ENCODE data around the gene BORCS6.

DNA sequence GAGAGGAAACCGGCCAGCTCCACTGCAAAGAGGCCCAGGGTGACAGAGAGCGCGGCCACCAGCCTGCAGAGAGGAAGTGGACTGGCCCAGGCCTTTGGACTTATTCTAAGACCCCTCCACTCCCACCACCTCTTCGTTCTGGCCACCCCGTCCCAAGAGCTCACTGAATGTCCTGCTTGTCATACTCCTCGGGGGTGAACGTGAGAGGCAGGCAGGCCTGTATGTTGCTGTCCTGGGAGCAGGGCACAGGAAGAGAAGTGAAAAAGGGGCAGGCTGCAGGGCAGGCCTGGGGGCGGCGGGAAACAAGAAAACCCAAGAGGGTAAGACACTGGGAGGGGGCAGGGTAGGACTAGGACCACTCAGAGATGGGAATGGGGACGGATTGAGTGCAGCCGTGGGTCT, 14.2 kb downstream of the BORCS6 start:
- TF ChIP-seq, protein P1, sequence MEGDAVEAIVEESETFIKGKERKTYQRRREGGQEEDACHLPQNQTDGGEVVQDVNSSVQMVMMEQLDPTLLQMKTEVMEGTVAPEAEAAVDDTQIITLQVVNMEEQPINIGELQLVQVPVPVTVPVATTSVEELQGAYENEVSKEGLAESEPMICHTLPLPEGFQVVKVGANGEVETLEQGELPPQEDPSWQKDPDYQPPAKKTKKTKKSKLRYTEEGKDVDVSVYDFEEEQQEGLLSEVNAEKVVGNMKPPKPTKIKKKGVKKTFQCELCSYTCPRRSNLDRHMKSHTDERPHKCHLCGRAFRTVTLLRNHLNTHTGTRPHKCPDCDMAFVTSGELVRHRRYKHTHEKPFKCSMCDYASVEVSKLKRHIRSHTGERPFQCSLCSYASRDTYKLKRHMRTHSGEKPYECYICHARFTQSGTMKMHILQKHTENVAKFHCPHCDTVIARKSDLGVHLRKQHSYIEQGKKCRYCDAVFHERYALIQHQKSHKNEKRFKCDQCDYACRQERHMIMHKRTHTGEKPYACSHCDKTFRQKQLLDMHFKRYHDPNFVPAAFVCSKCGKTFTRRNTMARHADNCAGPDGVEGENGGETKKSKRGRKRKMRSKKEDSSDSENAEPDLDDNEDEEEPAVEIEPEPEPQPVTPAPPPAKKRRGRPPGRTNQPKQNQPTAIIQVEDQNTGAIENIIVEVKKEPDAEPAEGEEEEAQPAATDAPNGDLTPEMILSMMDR (IDR thresholded peaks at IDR 0.05): no peak
- TF ChIP-seq POLR2A (IDR thresholded peaks at IDR 0.05): no peak

All from Peyer's patch (tissue), 4 donors.